Activated CD4-positive, alpha-beta T cell treated with anti-CD3 and anti-CD28 coated beads, Interleukin-2, amount 50 U/mL, for 1 hour (primary cell): ENCODE data around the gene APOLD1.
"Not testable (repeated sequence)": the region's sequence is repeated elsewhere in the genome, so short reads cannot be mapped to it uniquely, and the experiment has no call there.

Experiments used
- DNase-seq: peaks from one replicate; pipeline ENCODE4 v3.0.0-alpha.2; 2020

The APOLD1 gene

DNA sequence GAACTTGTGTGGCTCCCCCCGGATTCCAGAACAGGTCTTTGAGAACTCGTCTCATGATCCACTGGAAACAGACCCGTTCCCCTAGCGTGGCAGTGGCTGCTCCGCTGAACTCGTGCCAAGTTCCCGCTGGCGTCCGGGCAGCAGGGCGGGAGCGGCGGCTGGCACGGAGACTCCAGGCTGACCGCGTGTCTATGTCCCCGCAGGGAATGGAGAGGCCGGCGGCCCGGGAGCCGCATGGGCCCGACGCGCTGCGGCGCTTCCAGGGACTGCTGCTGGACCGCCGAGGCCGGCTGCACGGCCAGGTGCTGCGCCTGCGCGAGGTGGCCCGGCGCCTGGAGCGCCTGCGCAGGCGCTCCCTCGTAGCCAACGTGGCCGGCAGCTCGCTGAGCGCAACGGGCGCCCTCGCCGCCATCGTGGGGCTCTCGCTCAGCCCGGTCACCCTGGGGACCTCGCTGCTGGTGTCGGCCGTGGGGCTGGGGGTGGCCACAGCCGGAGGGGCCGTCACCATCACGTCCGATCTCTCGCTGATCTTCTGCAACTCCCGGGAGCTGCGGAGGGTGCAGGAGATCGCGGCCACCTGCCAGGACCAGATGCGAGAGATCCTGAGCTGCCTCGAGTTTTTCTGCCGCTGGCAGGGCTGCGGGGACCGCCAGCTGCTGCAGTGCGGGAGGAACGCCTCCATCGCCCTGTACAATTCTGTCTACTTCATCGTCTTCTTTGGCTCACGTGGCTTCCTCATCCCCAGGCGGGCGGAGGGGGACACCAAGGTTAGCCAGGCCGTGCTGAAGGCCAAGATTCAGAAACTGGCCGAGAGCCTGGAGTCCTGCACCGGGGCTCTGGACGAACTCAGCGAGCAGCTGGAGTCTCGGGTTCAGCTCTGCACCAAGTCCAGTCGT, 1.5 kb downstream of the APOLD1 start:
- DNase-seq: peak; percentile 68

GRCh38 chr12:12788131-12788530, 2.7 kb downstream of the APOLD1 start:
- DNase-seq: no peak

DNA sequence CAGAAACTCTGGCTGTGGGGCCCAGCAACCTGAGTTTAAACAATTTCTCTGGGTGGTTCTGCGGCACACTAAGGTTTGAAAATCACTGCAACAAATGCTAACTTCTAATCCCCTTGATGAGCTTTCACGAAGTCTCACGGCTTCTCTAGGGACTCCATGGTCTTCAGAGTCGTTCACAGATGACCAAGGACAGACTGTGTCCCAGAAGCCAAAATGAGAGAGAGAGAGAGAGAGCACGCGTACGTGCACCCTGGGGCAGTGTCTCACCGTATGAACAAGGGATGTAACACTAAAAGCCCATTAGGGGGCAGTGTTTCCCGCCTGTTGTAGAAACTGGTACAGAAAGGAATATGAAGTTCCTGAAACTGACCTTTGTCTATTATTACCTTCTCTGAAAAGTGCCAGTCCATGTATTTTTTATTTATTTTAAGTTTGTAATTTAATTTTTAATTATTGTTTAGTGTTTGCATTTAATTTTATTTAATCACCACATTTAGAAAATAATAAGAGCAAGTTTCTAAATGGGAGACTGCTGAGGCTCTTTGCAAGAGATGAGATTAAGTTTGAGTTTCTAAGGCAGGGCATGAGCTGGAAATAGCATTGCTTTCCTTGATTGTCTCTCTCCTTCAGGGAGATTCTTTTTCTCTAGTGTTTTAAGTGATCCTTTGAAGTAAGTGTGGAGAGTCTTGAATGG, 3.4 kb downstream of the APOLD1 start:
- DNase-seq: peak; percentile 55

DNA sequence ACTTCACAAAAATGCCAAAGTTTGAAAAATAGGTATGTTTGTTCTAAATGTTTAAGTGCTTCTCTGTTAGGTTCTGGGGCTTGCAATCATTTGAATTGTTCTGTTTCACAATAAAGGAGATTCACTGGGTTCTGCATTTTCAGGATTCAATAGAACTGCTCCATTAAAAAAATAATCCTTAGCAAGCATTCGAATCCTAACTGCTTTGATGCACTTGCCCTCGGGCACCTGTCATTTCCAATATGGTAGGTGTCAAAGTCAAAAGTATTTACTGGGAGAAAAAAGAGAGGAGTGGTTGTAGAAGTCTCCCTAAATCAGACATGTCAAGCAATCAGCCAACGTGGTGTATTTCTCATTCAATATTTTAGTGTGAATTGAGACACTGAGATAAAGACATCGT, 5.5 kb downstream of the APOLD1 start:
- DNase-seq: no peak

DNA sequence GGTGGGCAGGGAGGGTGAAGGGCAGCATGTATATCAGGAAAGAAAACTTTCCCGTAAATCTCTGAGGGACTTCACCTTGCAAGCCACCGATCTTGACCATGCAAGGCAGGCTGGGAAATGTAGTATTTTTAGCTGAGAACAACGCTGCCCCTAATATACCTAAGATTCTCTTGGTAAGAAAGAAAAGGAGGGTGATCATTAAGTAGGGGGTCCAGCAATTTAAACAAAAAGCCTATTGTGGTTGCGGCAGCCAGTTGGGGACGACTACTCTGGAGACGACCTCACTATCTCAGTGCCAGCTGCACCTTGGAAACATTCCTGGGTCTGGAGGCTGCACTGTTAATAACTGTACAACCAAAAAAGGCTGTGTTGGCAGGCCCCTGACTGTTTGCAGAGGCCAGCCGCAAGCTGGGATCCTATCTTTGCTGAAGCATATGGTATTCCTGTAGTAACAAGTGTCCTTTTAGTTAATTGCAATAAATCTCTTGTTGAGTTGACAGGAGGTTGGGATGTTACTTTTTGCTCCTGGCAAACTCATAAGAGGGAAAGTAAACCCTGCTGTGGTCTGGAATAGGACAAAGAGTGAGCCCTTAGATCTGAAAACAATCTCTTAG, 6.4 kb downstream of the APOLD1 start:
- DNase-seq: no peak

GRCh38 chr12:12792421-12792820, 7.0 kb downstream of the APOLD1 start:
- DNase-seq: no peak

- no peak for DNase-seq
Observed at GRCh38 chr12:12794686-12795085, 9.2 kb downstream of the APOLD1 start.

- no peak for DNase-seq
Observed at GRCh38 chr12:12796171-12796570, 10.7 kb downstream of the APOLD1 start.

DNA sequence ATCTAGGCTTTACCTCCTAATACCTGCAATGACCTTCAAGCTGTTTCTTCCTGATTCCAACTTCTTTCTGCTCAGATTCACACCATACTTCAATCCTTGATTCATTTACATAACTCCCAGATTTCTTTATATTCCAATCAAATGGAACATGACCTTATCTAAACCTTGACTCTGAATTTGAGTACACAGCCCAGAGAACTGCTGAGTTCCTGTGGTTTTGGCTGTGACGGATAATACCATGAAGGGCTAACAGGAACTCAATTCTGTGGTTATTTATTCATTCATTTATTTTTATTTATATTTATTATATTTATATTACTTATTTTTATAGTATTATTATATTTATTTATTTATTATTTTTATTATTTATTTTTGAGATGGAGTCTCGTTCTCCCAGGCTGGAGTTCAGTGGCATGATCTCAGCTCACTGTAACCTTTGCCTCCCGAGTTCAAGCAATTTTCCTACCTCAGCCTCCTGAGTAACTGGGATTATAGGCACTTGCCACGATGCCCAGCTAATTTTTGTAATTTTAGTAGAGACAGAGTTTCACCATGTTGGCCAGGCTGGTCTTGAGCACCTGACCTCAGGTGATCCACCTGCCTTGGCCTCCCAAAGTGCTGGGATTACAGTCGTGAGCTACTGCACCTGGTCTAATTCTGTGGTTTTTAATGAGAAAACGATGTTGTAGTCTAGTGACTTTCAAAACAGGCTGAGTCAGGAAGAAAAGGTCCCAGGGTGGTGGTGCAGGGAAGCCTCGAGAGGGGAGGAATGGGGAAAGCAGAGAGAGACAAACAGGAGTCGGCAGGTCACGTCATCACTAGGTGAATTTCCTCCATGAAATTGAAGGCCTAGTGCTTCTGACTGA, 11.7 kb downstream of the APOLD1 start:
- no peak for DNase-seq

DNA sequence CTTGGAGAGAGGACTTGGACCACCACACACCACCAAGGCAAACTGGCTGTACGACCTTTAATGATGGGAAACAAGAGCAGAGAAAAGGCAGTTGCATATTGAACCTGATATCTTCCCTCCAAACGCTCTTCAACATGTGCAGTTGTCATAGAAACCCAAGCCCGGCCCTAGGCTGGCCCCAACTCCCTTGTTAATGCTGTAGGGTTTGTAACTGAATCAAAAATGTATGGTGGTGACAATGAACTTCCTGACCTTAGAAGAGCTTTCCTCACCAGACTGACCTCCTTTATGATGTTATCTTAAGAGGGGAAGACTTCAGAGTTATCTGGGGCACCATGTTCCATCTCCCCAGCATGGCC, 12.3 kb downstream of the APOLD1 start:
- DNase-seq: no peak

DNA sequence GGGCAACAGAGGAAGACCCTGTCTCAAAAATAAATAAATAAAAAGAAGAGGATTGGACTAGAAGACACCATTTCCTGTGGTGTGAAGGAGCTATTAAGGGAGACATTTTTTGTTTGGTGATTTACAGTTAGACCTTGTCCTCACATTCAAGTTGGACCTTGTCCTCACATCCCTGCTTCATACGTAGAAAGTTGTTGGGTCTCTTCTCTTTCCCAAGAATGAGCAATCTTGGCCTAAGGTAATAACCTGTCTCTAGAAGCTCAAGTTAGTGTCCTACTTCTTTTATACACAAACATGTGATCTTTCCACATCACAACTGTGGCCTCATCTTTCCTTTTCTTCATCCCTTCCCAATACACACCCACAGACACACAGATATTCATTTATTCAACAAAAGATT, 13.0 kb downstream of the APOLD1 start:
- no peak for DNase-seq

GRCh38 chr12:12799163-12799920, 13.9 kb downstream of the APOLD1 start:
- no peak for DNase-seq

DNA sequence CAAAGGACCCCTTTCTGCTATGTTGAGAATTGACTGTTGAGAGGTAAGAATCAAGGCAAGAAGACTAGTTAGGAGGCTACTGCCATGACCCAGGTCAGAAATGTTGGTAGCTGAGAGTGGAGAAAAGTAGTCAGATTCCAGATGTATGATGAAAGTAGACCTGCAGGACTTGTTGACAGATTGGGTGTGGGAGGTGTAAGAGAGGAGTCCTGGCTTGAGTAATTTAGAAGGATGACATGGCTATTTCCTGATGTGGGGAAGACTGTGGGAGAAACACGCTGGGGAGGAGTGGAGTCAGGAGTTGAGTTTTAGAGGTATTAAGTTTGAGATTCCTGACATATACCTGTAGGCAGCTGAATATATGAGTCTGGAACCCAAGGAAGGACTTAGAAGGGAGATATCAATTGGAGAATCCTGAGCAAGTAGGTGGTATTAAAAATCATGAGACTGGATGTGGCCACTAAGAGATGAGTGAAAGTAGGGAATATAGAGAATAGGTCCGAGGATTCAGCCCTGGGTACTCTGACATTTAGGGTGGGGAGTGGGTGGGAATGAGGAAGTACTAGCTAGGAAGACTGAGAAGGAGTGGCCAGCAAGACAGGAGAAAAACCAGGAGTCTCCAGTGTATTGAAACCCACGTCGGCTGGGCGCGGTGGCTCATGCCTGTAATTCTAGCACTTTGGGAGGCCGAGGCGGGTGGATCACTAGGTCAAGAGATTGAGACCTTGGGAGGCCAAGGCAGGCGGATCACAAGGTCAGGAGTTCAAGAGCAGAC, 15.1 kb downstream of the APOLD1 start:
- DNase-seq: no peak

GRCh38 chr12:12801656-12802055, 16.2 kb downstream of the APOLD1 start:
- DNase-seq: not testable (repeated sequence)

DNA sequence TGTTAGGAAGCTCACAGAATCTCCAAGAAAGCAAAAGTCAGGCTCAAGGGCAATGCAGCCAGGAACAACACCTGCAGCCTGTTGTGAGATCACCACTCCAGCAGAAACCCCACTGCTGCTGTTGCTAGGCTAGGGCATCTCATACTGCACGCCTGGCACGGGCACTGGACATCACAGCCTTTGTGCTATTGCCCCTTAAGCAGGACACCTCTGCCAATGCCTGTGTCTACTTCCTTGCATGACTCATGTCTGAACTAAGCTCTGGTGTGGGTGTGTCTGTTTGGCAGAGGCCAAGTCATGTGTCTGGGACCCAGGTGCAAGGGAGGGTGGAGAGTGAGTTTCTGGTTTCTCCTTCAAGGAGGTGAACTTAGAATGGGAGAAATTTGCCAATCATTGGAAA, 17.7 kb downstream of the APOLD1 start:
- DNase-seq: peak; percentile 35

DNA sequence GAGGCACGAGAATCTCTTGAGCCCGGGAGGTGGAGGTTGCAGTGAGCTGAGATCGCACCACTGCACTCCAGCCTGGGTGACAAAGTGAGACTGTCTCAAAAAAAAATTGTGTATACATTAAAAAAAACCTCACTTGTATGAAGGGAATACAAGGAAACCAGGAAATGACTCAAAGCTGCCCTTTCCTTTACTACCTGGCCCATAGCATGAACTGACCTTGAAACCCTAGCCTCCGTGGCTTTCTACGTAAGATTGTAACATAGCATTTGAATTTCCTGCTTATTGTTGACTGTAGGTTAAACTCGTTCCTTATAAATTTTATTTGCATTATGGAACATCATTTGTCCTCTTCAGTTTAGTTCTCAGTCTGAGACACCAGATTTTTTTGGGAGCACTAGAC, 18.6 kb downstream of the APOLD1 start:
- no peak for DNase-seq

DNA sequence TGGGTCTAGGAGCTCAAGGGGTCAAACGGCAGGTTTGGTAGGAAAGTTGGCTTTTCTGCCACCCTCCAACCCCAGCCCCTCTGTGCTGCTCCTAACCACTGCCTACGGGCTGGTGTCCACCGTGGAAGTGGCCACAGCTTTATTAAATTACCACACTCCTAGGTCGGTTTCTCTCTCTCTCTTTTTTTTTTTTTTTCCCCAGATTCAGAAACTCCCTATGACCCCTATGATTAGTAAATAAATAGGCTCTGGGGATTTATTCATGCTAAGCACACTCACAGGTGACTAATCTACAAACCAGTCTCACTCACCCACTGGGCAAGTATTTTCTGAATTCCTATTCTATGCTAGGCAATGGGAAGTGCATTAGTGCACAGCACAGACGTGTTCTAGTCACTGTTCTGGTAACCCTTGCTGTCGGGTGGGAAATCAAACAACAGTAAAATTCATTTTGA, 19.0 kb downstream of the APOLD1 start:
- DNase-seq: no peak

DNA sequence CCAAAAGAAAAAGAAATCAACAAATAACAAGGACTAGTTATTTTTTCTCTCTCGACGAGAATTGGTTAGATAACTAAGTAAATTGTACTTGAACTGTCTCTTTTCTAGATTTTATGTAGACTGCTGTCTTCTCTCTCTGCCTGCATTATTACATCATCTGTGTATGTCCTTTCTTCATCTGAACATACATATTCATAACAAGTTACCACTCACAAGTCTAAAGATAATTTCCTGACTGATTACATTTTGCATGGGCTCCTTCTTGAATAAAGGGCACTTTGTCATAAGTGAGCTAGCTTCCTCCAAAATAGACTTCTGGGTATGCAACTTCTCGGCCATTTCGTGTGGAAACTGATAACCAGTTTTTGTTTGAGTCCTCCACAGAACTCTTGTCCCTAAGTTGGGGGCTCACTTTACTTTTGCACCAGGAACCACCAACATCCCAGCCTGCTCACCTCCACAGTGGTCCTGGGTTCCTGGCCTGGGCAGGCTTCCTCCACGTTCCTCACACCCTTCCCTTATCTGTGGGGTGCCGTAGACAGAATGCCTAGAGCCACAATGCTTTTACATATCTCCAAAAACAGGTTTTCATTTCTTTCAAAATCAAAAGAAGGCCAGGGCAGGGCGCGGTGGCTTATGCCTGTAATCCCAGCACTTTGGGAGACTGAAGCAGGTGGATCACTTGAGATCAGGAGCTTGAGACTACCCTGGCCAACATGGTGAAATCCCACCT, 21.5 kb downstream of the APOLD1 start:
- DNase-seq: no peak

DNA sequence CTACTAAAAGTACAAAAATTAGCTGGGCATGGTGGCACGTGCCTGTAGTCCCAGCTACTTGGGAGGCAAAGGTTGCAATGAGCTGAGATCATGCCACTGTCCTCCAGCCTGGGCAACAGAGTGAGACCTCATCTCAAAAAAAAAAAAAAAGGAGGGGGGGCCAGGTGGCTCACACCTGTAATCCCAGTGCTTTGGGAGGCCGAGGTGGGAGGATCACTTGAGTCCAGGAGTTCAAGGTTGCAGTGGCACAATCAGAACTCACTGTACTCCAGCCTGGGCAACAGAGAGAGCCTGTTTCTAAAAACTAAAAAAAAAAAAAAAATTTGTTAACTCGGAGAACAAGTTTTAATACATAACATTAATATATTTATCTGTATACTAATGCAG, 22.1 kb downstream of the APOLD1 start:
- DNase-seq: not testable (repeated sequence)

DNA sequence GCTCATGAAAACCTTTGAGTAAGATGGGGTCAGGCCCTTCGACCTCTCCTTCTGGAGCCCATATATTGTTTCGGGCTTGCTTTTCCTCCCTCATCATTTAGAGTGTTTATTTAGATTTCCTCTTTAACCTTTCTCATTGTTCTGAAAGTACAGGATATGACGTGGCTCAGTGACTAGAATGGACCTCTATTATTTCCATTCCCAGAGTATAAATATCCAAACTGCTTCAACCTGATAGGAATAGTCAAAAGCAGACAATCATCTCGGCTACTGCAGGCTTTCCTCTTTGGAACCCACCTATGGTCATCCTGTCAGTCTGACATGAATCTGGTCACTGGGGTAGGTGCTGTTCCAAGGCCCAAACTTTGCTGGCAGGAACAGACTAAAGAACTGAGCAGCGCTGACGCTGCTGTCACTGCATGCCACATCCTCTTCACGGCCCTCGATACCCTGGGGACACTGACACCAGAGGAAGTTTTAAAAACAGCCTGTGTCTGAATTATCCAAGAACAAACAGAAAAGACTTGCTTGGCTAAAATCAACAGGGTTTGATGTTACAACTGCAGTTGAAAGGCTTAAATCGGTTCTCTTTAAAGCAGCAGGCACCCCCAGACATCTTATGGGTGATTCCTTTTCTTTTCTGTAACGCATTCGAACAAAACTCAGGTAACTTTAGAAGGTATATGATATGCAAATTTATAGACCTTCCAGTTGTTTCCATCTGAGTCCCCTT, 22.7 kb downstream of the APOLD1 start:
- peak; percentile 50 for DNase-seq
